Ishikawa (cell line): ENCODE measurements around the gene MIPOL1.

Experiments
- EGR1 ChIP-seq: IDR thresholded peaks from 2 replicates; pipeline ENCODE4 v1.6.1; 2012
- EP300 ChIP-seq: IDR thresholded peaks from 2 replicates; pipeline ENCODE4 v1.6.1; 2012; ENCODE audit warnings: borderline replicate concordance
- NFIC ChIP-seq: IDR thresholded peaks from 2 replicates; pipeline ENCODE4 v1.6.1; 2012
- RAD21 ChIP-seq: IDR thresholded peaks from 2 replicates; pipeline ENCODE4 v1.6.1; 2012; ENCODE audit warnings: low read depth
- TCF12 ChIP-seq: IDR thresholded peaks from 2 replicates; pipeline ENCODE4 v1.6.1; 2012; ENCODE audit warnings: low read depth
- YY1 ChIP-seq: IDR thresholded peaks from 2 replicates; pipeline ENCODE4 v1.6.1; 2012; ENCODE audit warnings: low read depth
- TF ChIP-seq, protein P1 (sequence below): IDR thresholded peaks from 2 replicates; pipeline ENCODE4 v1.6.1; 2012; ENCODE audit warnings: low read depth, mild to moderate bottlenecking
- TF ChIP-seq, protein P2 (sequence below): IDR thresholded peaks from 2 replicates; pipeline ENCODE4 v1.6.1; 2012
- TF ChIP-seq, protein P3 (sequence below): IDR thresholded peaks from 2 replicates; pipeline ENCODE4 v1.6.1; 2012

DNA sequence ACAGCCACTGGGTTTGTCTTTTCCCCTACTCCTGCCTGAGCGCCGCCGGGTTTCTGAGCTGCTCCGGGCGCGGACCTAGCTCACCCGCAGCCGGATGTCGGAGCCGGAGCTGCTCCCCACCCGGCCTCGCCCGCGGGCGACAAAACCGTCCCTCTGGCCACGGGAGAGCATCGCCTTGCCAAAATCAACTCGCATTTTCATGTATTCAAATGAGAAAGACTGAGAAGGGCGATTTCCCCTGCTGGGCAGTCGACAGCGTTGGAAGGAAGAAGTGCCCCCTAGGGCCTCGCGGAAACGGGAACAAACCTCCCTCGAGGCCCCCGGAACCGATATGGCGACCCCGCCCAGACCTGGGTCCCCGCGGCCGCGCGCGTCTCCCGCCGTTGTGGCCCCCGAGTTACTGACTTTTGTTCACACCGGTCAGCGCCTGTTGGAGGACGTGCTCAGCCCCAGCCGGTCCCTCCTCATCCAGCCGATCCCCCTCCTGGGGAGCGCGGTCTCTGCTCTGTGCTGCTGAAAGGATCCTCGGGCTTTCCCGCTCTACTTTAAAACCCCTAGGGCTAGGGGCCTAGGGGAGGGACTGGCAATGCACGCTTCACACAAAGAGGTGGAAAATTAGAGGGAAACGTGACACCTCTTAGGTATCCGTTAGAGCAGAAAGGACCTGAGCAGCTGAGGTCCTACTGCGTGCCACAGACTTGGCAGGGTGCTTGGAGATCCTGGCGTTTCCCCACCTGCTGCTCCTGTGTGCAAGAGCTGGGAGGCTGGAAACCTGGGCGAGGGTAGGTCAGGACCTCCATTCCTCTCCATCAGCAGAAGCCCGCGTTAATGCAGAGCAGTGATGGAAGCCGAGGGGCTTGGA is 402.0 kb downstream of the MIPOL1 start:
- TF ChIP-seq EGR1, result no peak
- no peak for TF ChIP-seq TCF12
- TF ChIP-seq, protein P1, sequence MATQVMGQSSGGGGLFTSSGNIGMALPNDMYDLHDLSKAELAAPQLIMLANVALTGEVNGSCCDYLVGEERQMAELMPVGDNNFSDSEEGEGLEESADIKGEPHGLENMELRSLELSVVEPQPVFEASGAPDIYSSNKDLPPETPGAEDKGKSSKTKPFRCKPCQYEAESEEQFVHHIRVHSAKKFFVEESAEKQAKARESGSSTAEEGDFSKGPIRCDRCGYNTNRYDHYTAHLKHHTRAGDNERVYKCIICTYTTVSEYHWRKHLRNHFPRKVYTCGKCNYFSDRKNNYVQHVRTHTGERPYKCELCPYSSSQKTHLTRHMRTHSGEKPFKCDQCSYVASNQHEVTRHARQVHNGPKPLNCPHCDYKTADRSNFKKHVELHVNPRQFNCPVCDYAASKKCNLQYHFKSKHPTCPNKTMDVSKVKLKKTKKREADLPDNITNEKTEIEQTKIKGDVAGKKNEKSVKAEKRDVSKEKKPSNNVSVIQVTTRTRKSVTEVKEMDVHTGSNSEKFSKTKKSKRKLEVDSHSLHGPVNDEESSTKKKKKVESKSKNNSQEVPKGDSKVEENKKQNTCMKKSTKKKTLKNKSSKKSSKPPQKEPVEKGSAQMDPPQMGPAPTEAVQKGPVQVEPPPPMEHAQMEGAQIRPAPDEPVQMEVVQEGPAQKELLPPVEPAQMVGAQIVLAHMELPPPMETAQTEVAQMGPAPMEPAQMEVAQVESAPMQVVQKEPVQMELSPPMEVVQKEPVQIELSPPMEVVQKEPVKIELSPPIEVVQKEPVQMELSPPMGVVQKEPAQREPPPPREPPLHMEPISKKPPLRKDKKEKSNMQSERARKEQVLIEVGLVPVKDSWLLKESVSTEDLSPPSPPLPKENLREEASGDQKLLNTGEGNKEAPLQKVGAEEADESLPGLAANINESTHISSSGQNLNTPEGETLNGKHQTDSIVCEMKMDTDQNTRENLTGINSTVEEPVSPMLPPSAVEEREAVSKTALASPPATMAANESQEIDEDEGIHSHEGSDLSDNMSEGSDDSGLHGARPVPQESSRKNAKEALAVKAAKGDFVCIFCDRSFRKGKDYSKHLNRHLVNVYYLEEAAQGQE, result no peak
- no peak for TF ChIP-seq NFIC
- TF ChIP-seq, protein P2, sequence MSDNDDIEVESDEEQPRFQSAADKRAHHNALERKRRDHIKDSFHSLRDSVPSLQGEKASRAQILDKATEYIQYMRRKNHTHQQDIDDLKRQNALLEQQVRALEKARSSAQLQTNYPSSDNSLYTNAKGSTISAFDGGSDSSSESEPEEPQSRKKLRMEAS, result no peak
- no peak for TF ChIP-seq EP300
- TF ChIP-seq RAD21, result no peak
- TF ChIP-seq YY1, result no peak
- TF ChIP-seq, protein P3, sequence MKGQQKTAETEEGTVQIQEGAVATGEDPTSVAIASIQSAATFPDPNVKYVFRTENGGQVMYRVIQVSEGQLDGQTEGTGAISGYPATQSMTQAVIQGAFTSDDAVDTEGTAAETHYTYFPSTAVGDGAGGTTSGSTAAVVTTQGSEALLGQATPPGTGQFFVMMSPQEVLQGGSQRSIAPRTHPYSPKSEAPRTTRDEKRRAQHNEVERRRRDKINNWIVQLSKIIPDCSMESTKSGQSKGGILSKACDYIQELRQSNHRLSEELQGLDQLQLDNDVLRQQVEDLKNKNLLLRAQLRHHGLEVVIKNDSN, result no peak
